GM12878 (cell line): ENCODE results near the gene CD99.
"Not testable (repeated sequence)": the region's sequence is repeated elsewhere in the genome, so short reads cannot be mapped to it uniquely, and the experiment has no call there.

ENCODE experiments used
- CBX5 ChIP-seq: sonication (generic); IDR thresholded peaks from 2 replicates; pipeline ENCODE4 v1.6.1; 2016; ENCODE audit warnings: low read depth, moderate library complexity, mild to moderate bottlenecking, inconsistent platforms
- CHD4 ChIP-seq: fragments of 200-600 bp; sonication (generic); IDR thresholded peaks from 2 replicates; pipeline ENCODE4 v1.6.1; 2016; ENCODE audit warnings: mild to moderate bottlenecking
- CREB1 ChIP-seq: IDR thresholded peaks from 2 replicates; pipeline ENCODE4 v1.6.1; 2012; ENCODE audit warnings: low read depth, mild to moderate bottlenecking, inconsistent platforms
- CREM ChIP-seq: IDR thresholded peaks from 2 replicates; pipeline ENCODE4 v1.6.1; 2014; ENCODE audit warnings: antibody characterized with exemption, low read depth
- CTCF ChIP-seq, 3 experiments: IDR thresholded peaks in 2 of 3; conservative IDR thresholded peaks in 1 of 3; 2 replicates each; pipeline ENCODE4 v1.5.1; 2011; ENCODE audit warnings: low read depth in 3 of 3, low read length in 3 of 3, mild to moderate bottlenecking in 3 of 3, control low read depth in 2 of 3, moderate library complexity in 2 of 3, inconsistent platforms in 1 of 3, mixed read lengths in 1 of 3; ENCODE audit not compliant: control insufficient read depth in 2 of 3, insufficient read depth in 1 of 3; ENCODE audit errors: extremely low read depth in 1 of 3
- EP300 ChIP-seq, 2 experiments: fragments of 150-350 bp in 1 of 2; IDR thresholded peaks; 2 replicates each; pipeline ENCODE4 v1.6.1; 2011 to 2012; ENCODE audit warnings: low read depth in 2 of 2, low read length in 2 of 2, borderline replicate concordance in 1 of 2, improper control_type of control experiment in 1 of 2, inconsistent platforms in 1 of 2; ENCODE audit not compliant: control insufficient read depth in 1 of 2
- IRF4 ChIP-seq: IDR thresholded peaks from 2 replicates; pipeline ENCODE4 v1.6.1; 2011; ENCODE audit warnings: low read depth, low read length
- MAX ChIP-seq: IDR thresholded peaks from 2 replicates; pipeline ENCODE4 v1.6.1; 2012; ENCODE audit warnings: low read depth, low read length, improper control_type of control experiment
- MXI1 ChIP-seq: fragments of 150-350 bp; IDR thresholded peaks from 2 replicates; pipeline ENCODE4 v1.6.1; 2011; ENCODE audit warnings: low read depth, mild to moderate bottlenecking, inconsistent platforms, low read length, improper control_type of control experiment
- POLR2A ChIP-seq: IDR thresholded peaks from 2 replicates; pipeline ENCODE4 v1.6.1; 2011; ENCODE audit warnings: low read depth, mild to moderate bottlenecking, low read length
- SIN3A ChIP-seq: IDR thresholded peaks from 2 replicates; pipeline ENCODE4 v1.6.1; 2012; ENCODE audit warnings: low read depth, low read length, improper control_type of control experiment
- ZNF592 ChIP-seq: fragments of 450-650 bp; IDR thresholded peaks from 2 replicates; pipeline ENCODE4 v1.6.1; 2017; ENCODE audit warnings: mild to moderate bottlenecking, moderate library complexity
- TF ChIP-seq, protein P1 (sequence below): IDR thresholded peaks from 2 replicates; pipeline ENCODE4 v1.6.1; 2011; ENCODE audit warnings: low read depth, low read length, improper control_type of control experiment, borderline replicate concordance

- not testable (repeated sequence) for TF ChIP-seq IRF4; MXI1; EP300 (IDR thresholded peaks at IDR 0.05; ENCODE audit: borderline replicate concordance in 1 of 2, control insufficient read depth in 1 of 2, low read depth in 2 of 2, low read length in 2 of 2); CREM; CBX5; CHD4; POLR2A; MAX; SIN3A; CREB1; ZNF592; CTCF (IDR thresholded peaks at IDR 0.05 in 2 of 3, conservative IDR thresholded peaks at IDR 0.05 in 1 of 3; ENCODE audit: control insufficient read depth in 2 of 3, extremely low read depth in 1 of 3, insufficient read depth in 1 of 3, low read depth in 3 of 3, low read length in 3 of 3)
- TF ChIP-seq, protein P1, sequence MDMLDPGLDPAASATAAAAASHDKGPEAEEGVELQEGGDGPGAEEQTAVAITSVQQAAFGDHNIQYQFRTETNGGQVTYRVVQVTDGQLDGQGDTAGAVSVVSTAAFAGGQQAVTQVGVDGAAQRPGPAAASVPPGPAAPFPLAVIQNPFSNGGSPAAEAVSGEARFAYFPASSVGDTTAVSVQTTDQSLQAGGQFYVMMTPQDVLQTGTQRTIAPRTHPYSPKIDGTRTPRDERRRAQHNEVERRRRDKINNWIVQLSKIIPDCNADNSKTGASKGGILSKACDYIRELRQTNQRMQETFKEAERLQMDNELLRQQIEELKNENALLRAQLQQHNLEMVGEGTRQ: not testable (repeated sequence)
Measured at GRCh38 chrX:2746250-2746649, 55.2 kb downstream of the CD99 start.
